CD4-positive, alpha-beta T cell treated with Interleukin-15 for 1 hour (primary cell): Measurements from ENCODE around the gene RHBDL1.

ENCODE experiments used
- DNase-seq: peaks from one replicate; pipeline ENCODE4 v3.0.0-alpha.2; 2020

The RHBDL1 gene

GRCh38 chr16:675884-676564 is 553 bp downstream of the RHBDL1 start:
- DNase-seq: no peak

GRCh38 chr16:676565-676902 is 1.1 kb downstream of the RHBDL1 start:
- DNase-seq: no peak

GRCh38 chr16:676913-677312 is 1.4 kb downstream of the RHBDL1 start:
- no peak for DNase-seq

- no peak for DNase-seq
Measured at GRCh38 chr16:677316-678190, 2.1 kb downstream of the RHBDL1 start.

GRCh38 chr16:678209-678857 is 2.9 kb downstream of the RHBDL1 start:
- DNase-seq: no peak

- DNase-seq: peak; percentile 62
Measured at GRCh38 chr16:678858-679813, 3.7 kb downstream of the RHBDL1 start.

- DNase-seq: peak; percentile 86
Measured at GRCh38 chr16:679814-680624, 4.5 kb downstream of the RHBDL1 start, which contains the start of gene STUB1. Gene STUB1, plus strand, starts transcription at chr16:680410. Its CDS starts 116 bp downstream, at chr16:680526.

- no peak for DNase-seq
Measured at GRCh38 chr16:680625-680945, 5.1 kb downstream of the RHBDL1 start.

- no peak for DNase-seq
Measured at GRCh38 chr16:680967-681745, 5.7 kb downstream of the RHBDL1 start.

GRCh38 chr16:681746-682427 is 6.4 kb downstream of the RHBDL1 start:
- DNase-seq: no peak

- DNase-seq: no peak
Measured at GRCh38 chr16:682493-683395, 7.3 kb downstream of the RHBDL1 start.

GRCh38 chr16:683396-684070 is 8.1 kb downstream of the RHBDL1 start:
- DNase-seq: no peak

- DNase-seq: peak; percentile 98
Measured at GRCh38 chr16:684071-684794, 8.8 kb downstream of the RHBDL1 start, which contains the start of gene JMJD8. Gene JMJD8, minus strand, starts transcription at chr16:684334. Its CDS starts 15 bp downstream, at chr16:684319.

GRCh38 chr16:684961-685696 is 9.7 kb downstream of the RHBDL1 start:
- no peak for DNase-seq

- DNase-seq: no peak
Measured at GRCh38 chr16:685967-686366, 10.5 kb downstream of the RHBDL1 start.

GRCh38 chr16:686459-687260 is 11.2 kb downstream of the RHBDL1 start:
- no peak for DNase-seq
